ENCODE results near the gene CTAG1A. TPM values are rescaled to one million over a fixed set of nuclear protein-coding genes. Genes with fewer than 3 reads are reported as not detected.
"Not testable (repeated sequence)": the region's sequence is repeated elsewhere in the genome, so short reads cannot be mapped to it uniquely, and the experiment has no call there.

The CTAG1A gene
- total and polyA plus RNA-seq, 2 donors (not counting 1 experiment from before 2014, with no cell fraction given) = not detected

- Histone ChIP-seq H3K79me2 (ENCODE audit: control insufficient read depth, insufficient read depth, low read length) (peaks cover 9% of the 10 kb centered on the region), H3K4me3 (ENCODE audit: control extremely low read depth in 1 of 5, extremely low read depth in 1 of 5, insufficient read depth in 1 of 5, low read depth in 2 of 5, low read length in 4 of 5) (no peak overlapping the region), H3K4me1 (ENCODE audit: control insufficient read depth in 2 of 2, insufficient read depth in 2 of 2, low read length in 2 of 2) (peaks cover 20 to 30% of the 10 kb centered on the region in 2 donors), H3K9me3 (ENCODE audit: control extremely low read depth in 1 of 3, control insufficient read depth in 2 of 3, insufficient read depth in 1 of 3, low read length in 2 of 3) (no peaks in the 10 kb centered on the region), H3K36me3 (replicated peaks in 1 of 2; ENCODE audit: control extremely low read depth in 1 of 2, control insufficient read depth in 1 of 2, extremely low read depth in 1 of 2, insufficient read depth in 2 of 2, low read length in 1 of 2) (peaks cover 0 to 12% of the 10 kb centered on the region in 2 experiments), H3K27me3 (replicated peaks in 1 of 4; ENCODE audit: control extremely low read depth in 1 of 4, control insufficient read depth in 3 of 4, insufficient read depth in 4 of 4, low read length in 3 of 4) (no peaks in the 10 kb centered on the region), H2AFZ (ENCODE audit: insufficient read depth, low read depth, low read length, poor library complexity, severe bottlenecking) (no peak overlapping the region), H3K4me2 (replicated peaks; ENCODE audit: low read depth, low read length, poor library complexity, severe bottlenecking) (no peak overlapping the region), H3K27ac (ENCODE audit: low read length in 2 of 2) (no peak overlapping the region), H3K9ac (ENCODE audit: low read length) (no peak overlapping the region), H4K20me1 (ENCODE audit: control insufficient read depth, insufficient read depth, low read length, poor library complexity, severe bottlenecking) (no peaks in the 10 kb centered on the region)
- Mint-ChIP-seq H3K4me1 (peaks cover 21% of the 10 kb centered on the region), H3K27ac (no peak overlapping the region), H3K27me3 (no peaks in the 10 kb centered on the region), H3K9me3 (ENCODE audit: insufficient read depth) (no peaks in the 10 kb centered on the region), H3K4me3 (no peak overlapping the region)
- no peak for ATAC-seq (ENCODE audit: low read depth)
- TF ChIP-seq CTCF (IDR thresholded peaks at IDR 0.05) (no peak), EZH2 (IDR thresholded peaks at IDR 0.05; ENCODE audit: borderline replicate concordance, insufficient read depth, low read depth, low read length, poor library complexity, severe bottlenecking) (no peak)
- ChIA-PET CTCF (interaction anchor here (1.3 kb wide), 1 partner anchor 166 kb away, joined by 4 read pairs; no protein-coding TSS in a partner anchor), POLR2A (no interaction called here)
- 93% methylated on average over 4 of the region's 8 CpGs for WGBS (ENCODE audit: insufficient coverage)
- DNase-seq = no peak
- intact Hi-C loops (cut with micrococcal nuclease) = no loop called here
Observed at GRCh38 chrX:154539077-154539476, 45.9 kb upstream of the CTAG1A start.

GRCh38 chrX:154540365-154540764 is 44.6 kb upstream of the CTAG1A start:
- H3K9me3 ChIP-seq (ENCODE audit: control extremely low read depth in 1 of 3, control insufficient read depth in 2 of 3, insufficient read depth in 1 of 3, low read length in 2 of 3); H3K27me3 Mint-ChIP-seq; H3K9ac ChIP-seq (ENCODE audit: low read length); H3K4me2 ChIP-seq (replicated peaks; ENCODE audit: low read depth, low read length, poor library complexity, severe bottlenecking); H3K9me3 Mint-ChIP-seq (ENCODE audit: insufficient read depth); H3K27me3 ChIP-seq (replicated peaks in 1 of 4; ENCODE audit: control extremely low read depth in 1 of 4, control insufficient read depth in 3 of 4, insufficient read depth in 4 of 4, low read length in 3 of 4); H3K79me2 ChIP-seq (ENCODE audit: control insufficient read depth, insufficient read depth, low read length); DNase-seq; intact Hi-C loops (cut with micrococcal nuclease); ATAC-seq (ENCODE audit: low read depth); H3K27ac ChIP-seq (ENCODE audit: low read length in 2 of 2); H3K4me3 Mint-ChIP-seq; H3K4me3 ChIP-seq (ENCODE audit: control extremely low read depth in 1 of 5, extremely low read depth in 1 of 5, insufficient read depth in 1 of 5, low read depth in 2 of 5, low read length in 4 of 5); H2AFZ ChIP-seq (ENCODE audit: insufficient read depth, low read depth, low read length, poor library complexity, severe bottlenecking); H4K20me1 ChIP-seq (ENCODE audit: control insufficient read depth, insufficient read depth, low read length, poor library complexity, severe bottlenecking); CTCF ChIA-PET; H3K36me3 ChIP-seq (replicated peaks in 1 of 2; ENCODE audit: control extremely low read depth in 1 of 2, control insufficient read depth in 1 of 2, extremely low read depth in 1 of 2, insufficient read depth in 2 of 2, low read length in 1 of 2); H3K27ac Mint-ChIP-seq: not testable (repeated sequence)
- peaks cover 20 to 33% of the 10 kb centered on the region in 2 donors for H3K4me1 ChIP-seq (ENCODE audit: control insufficient read depth in 2 of 2, insufficient read depth in 2 of 2, low read length in 2 of 2)
- peaks cover 21% of the 10 kb centered on the region for H3K4me1 Mint-ChIP-seq
- POLR2A ChIA-PET = interaction anchor here (0.7 to 1.0 kb wide), 2 partner anchors 170 to 813 kb away, joined by 6 to 8 read pairs; no protein-coding TSS in a partner anchor
- WGBS (ENCODE audit: insufficient coverage) = 100% methylated on average over 1 of the region's 7 CpGs

All from B cell (primary cell).